Raji (cell line): ENCODE data around the gene RFLNA.

Experiments
- POLR2A ChIP-seq: IDR thresholded peaks from 2 replicates; pipeline ENCODE4 v1.6.1; 2011; ENCODE audit warnings: low read depth, low read length, control low read depth; ENCODE audit not compliant: insufficient read depth

The RFLNA gene

GRCh38 chr12:124363353-124363965 lies 68.6 kb downstream of the RFLNA start:
- no peak for TF ChIP-seq POLR2A

- no peak for TF ChIP-seq POLR2A
Measured at GRCh38 chr12:124364543-124364942, 69.7 kb downstream of the RFLNA start.
